HG02973 (cell line): ENCODE measurements around the gene KRTCAP2.
"Not testable (repeated sequence)": the region's sequence is repeated elsewhere in the genome, so short reads cannot be mapped to it uniquely, and the experiment has no call there.

Source experiments
- ATAC-seq: cut with Tn5 transposase; IDR thresholded peaks from one replicate; pipeline ENCODE4 v1.9.1; 2021; ENCODE audit warnings: moderate library complexity; ENCODE audit not compliant: unreplicated experiment

The KRTCAP2 gene

GRCh38 chr1:155200920-155201319 is 27.8 kb upstream of the KRTCAP2 start:
- ATAC-seq: no peak

DNA sequence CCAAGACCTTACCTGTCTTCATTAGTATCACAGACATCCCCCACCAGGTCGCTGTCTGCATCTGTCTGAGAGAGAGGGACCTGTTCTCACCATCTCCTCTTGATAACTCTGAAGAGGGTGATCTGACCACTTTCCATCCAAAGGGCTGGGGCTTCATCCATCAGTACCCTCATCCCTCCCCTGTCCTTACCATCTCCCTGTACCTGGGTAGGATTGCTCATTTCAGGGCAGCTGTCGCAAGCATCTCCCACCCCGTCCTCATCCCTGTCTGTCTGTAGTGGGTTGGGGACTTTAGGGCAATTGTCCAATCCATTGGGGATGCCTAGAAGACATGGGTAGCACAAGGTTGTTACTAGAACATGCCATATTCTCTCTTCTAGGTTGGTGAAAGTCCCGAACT is 26.7 kb upstream of the KRTCAP2 start:
- no peak for ATAC-seq

DNA sequence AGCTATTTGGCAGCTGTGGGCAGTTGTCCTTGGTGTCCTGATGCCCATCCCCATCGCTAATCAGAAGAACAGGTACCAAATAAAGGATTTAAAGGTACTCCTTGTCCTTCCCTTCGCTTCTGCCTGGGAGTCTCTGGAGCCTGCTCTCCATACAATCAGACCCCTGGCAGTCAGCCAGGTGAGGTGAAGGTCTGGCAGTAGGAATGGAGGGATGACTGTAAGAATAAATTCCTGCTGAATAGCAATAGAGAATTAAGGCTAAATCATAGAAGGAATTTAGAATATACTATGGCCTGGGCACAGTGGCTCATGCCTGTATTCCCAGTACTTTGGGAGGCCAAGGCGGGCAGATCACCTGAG is 25.4 kb upstream of the KRTCAP2 start:
- ATAC-seq: no peak

DNA sequence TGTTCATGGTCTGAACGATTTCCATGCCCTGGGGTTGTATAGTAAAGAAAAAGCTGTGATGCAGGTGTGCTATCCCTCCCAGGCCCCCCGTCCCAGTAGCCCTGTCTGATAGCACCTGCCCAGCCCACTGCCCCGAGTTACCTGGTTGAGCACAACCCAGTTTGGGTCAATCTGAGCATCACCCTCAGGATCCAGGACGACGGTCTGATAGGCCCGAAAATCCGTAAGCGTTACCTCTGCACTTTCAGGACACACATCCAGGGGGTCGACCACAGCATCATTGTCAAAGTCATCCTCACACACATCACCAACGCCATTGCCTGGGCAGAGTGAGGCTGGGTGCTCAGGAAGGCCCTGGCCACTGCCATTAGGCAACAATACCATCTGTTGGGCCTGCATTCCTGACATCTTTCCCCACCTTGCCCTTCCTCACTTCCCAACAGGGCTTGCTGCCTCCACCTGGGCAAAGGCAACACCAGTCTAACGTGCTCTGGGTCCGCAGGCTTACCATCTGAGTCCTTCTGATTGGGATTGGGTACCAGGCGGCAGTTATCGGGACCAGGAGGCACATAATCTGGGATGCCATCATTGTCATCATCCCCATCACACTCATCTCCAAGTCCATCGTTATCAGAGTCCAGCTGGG is 24.9 kb upstream of the KRTCAP2 start:
- no peak for ATAC-seq

- ATAC-seq: no peak
Measured at GRCh38 chr1:155196893-155197638, 24.0 kb upstream of the KRTCAP2 start.

DNA sequence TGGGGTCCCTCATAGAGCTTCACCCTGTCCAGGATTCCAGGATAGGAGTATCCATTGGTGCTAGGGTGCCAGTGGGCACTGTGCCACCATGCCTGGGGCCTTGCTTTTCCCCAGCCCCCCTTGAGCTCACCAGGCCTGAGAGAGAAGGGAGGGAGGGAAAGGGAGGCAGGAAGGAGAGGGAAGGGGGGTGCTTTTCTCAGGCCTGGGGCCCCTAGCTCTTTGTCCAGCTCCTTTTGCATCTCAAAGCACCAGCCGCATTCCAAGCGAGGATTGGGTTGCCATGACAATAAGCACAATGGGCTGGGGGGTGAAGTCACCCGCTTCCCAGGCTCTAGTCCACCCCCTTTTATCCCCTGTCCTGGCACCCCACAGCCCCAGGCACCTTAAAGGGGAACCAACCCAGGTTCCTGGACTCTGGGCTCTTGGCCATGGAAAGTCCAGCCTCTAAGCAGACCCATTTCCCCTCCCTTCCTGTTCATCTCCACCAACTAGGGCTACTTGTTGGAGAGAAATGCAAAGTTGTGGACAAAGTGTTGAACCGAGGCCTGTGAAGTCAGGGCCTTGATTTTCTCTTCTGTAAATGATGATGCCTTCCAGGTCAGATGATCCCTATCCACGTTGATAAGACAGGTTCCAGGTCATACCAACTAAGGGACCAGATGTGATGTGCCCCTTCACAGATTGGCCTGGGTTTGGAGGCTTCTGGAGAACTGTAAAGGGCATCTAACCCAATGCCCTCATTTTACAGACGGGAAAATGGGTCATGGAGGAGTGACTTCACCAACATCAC is 23.2 kb upstream of the KRTCAP2 start:
- ATAC-seq: no peak

GRCh38 chr1:155195201-155196102 is 22.3 kb upstream of the KRTCAP2 start:
- ATAC-seq: no peak

DNA sequence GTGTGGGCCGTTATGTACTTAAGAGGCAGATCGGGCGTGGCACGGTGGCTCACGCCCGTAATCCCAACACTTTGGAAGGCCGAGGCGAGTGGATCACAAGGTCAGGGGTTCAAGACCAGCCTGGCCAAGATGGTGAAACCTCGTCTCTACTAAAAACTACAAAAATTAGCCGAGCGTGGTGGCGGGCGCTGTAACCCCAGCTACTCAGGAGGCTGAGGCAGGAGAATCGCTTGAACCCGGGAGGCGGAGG is 20.8 kb upstream of the KRTCAP2 start:
- not testable (repeated sequence) for ATAC-seq

DNA sequence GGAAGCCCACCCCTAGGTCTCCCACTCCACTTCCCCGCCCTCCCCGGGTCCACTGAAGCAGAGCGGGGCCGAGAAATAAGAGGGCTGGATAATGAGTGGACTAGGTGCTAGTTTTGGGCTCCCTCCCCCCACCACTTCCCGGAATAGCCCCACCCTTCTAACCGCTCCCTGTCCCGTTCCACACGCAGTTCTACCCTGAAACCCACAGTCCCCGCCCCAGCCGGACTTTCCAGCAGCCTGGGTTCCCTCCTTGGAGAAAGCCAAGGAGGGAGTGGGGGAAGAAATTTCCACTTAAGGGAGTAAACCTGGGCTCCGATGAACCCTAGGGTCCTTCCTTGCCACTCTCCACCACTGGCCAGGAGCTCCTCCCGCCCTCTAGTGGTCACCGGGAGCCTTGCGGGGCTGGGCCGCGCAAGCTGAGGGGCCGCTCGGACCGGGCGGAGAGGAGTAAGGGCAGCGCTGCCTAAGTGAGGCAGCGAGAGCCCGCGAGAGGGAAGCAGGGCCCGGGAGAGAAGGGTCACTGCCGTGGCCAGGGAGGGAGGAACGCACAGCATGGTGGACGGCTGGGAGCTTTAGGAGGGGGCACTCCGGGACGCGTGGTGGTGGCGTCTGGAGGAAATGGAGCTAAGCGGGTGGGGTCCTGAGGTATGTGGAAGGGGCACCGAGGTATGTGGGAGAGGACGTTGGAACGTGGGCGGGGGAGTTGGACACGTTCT is 20.3 kb upstream of the KRTCAP2 start:
- peak; percentile 47 for ATAC-seq

DNA sequence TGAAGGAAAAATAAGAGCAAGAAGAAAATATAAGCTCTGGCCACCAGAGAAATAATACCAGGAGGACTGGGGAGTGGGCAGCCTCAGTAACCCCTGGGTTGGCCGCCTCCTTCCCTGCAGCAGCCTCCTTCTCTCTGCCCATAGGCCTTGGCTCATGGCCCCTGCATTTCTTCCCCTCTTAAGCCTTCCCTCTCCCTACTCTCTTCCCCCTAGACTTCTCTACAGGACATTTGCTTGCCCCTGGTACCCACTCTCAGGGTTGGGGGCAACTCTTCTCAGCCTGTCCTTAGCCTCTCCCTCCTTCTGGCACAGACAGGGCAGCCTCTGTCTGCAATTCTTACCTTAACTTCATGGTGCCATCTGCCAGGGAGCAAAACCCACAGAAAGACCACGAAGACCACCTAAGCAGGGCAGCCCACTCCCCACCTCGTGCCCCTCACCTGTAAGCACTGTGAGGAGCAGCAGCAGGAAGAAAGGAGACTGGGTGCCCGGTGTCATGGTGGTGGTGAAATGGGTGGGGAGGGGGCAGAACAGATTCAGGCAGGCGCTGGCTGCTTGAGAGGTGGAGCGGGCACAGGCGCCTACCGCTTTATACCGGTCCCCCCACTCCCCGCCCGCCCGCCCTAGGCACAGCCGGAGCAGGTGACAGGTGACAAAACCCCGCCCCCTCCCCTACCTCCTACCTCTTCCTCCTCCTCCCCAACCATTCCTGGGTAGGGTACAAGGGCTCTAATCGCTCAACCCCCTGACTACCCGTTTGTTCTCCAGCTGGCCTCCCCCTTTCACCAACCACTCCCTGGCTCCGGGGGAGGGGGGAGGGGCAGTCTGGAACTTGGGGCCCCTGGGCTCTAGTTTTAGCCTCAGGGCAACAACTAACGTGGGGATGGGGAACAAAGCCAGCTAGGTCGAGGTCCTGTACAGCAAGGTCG is 19.5 kb upstream of the KRTCAP2 start:
- ATAC-seq: no peak

DNA sequence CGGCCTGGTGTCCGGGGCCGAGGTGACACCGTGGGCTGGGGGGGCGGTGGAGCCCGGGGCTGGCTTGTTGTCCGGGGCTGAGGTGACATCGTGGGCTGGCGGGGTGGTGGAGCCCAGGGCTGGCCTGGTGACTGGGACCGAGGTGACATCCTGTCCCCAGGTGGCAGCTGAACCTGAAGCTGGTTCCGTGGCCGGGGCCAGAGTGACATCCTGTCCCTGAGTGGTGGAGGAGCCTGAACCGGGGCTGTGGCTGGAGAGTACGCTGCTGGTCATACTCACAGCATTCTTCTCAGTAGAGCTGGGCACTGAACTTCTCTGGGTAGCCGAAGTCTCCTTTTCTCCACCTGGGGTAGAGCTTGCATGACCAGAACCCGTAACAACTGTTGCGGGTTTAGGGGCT is 18.8 kb upstream of the KRTCAP2 start:
- ATAC-seq: no peak

GRCh38 chr1:155189926-155190325 is 16.8 kb upstream of the KRTCAP2 start:
- not testable (repeated sequence) for ATAC-seq

- ATAC-seq: no peak
Measured at GRCh38 chr1:155188268-155188667, 15.2 kb upstream of the KRTCAP2 start.

- no peak for ATAC-seq
Measured at GRCh38 chr1:155187456-155187891, 14.4 kb upstream of the KRTCAP2 start.

GRCh38 chr1:155186794-155187455 is 13.8 kb upstream of the KRTCAP2 start:
- no peak for ATAC-seq

- ATAC-seq: no peak
Measured at GRCh38 chr1:155186067-155186793, 13.1 kb upstream of the KRTCAP2 start.

- peak; percentile 20 for ATAC-seq
Measured at GRCh38 chr1:155185783-155186066, 12.6 kb upstream of the KRTCAP2 start.
